ENCODE data around the gene ZNF497. TPM values are rescaled to one million over a fixed set of nuclear protein-coding genes. Genes with fewer than 3 reads are reported as not detected.

ZNF497 gene
- total and polyA plus RNA-seq, 2 donors = 0.94 to 1.3 TPM

DNA sequence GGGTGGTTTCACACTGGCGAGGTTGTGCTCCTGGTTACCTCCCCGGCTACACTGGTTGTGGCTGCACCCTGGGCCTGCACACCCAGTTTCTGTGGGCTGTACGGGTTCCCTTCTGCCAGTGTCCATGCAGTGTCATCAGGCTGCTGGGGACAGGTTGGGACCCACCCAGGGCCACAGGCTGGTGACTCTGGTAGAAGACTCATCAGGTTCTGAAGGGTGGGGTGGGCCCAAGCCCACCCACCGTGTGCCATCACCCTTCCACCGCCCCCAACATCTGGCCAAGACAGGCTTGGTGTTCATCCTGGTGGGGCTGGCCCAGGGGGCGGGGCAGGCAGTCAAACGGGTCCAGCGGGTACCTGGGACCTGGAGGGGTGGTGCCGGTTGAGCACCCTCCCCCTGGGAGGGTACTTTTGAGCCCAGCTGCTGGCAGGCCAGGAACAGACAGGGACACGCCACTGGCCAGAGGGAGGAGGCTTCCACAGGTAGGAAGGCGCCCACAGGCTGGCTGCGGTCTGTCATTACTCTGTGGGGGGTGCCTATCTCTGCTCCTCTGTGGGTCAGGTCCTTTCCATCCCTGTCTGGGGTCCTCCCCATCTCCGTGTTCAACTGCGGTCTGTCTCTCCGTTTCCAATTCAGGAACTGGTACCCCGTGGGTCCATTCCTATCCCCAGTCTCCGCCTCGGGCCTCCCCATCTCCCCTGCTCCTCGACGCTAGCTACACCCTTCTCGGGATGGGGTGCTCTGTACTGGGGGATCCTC lies 32.8 kb upstream of the ZNF497 start, which contains the start of gene RNF225:
TSS of gene RNF225 (plus strand) at position 437 of the 759 bp plus-strand sequence. CDS start 434 bp downstream, outside the sequence.
- Histone ChIP-seq H3K27ac (ENCODE audit: low read depth in 1 of 2, low read length in 1 of 2) (no peak within 1 kb of the TSS), H3K4me3 (ENCODE audit: low read length in 2 of 2) (peak within 1 kb of the TSS in 1 of 2 donors; percentile 16), H3K36me3 (ENCODE audit: control insufficient read depth in 2 of 2, insufficient read depth in 2 of 2, low read length in 1 of 2) (peaks cover 34 to 36% of the 10 kb centered on the region in 2 donors), H3K4me1 (ENCODE audit: control insufficient read depth in 2 of 2, insufficient read depth in 2 of 2, low read length in 2 of 2) (peaks cover under 1% of the 10 kb centered on the region in 2 donors), H3K27me3 (ENCODE audit: control insufficient read depth in 2 of 2, insufficient read depth in 1 of 2, low read length in 1 of 2) (peaks cover 27 to 37% of the 10 kb centered on the region in 2 donors), H3K9me3 (ENCODE audit: control insufficient read depth in 2 of 2, insufficient read depth in 1 of 2, low read length in 1 of 2) (no peaks in the 10 kb centered on the region)
- 65% methylated on average over 21 of the region's 21 CpGs for WGBS
- no peak for DNase-seq (ENCODE audit: low read depth in 6 of 9, low spot score in 9 of 9)

DNA sequence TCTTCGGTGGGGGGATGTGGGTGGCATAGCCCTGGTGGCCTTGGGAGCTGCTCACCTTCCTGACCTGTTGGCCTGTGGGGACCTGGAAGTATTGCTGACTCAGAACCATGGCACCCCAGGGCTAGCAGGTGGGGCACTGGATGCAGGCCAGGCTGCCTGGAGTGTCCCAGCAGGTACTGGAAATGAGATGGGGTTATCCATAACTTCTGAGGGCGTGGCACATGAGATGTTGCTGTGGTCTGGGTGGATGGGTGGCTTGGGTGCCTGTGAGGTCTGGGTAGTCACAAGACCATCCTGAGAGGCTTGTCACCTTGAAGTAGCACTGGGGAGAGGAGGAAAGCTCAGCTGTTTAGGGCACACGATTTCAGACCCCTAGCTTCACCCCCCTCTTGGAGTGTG lies 32.3 kb upstream of the ZNF497 start:
- 84% methylated on average over 3 of the region's 3 CpGs for WGBS
- Histone ChIP-seq H3K9me3 (ENCODE audit: control insufficient read depth in 2 of 2, insufficient read depth in 1 of 2, low read length in 1 of 2) (no peaks in the 10 kb centered on the region), H3K27ac (ENCODE audit: low read depth in 1 of 2, low read length in 1 of 2) (no peak overlapping the region), H3K27me3 (ENCODE audit: control insufficient read depth in 2 of 2, insufficient read depth in 1 of 2, low read length in 1 of 2) (peaks cover 27 to 37% of the 10 kb centered on the region in 2 donors), H3K36me3 (ENCODE audit: control insufficient read depth in 2 of 2, insufficient read depth in 2 of 2, low read length in 1 of 2) (peaks cover 34 to 36% of the 10 kb centered on the region in 2 donors), H3K4me1 (ENCODE audit: control insufficient read depth in 2 of 2, insufficient read depth in 2 of 2, low read length in 2 of 2) (no peaks in the 10 kb centered on the region), H3K4me3 (ENCODE audit: low read length in 2 of 2) (no peak overlapping the region)
- no peak for DNase-seq (ENCODE audit: low read depth in 6 of 9, low spot score in 9 of 9)

DNA sequence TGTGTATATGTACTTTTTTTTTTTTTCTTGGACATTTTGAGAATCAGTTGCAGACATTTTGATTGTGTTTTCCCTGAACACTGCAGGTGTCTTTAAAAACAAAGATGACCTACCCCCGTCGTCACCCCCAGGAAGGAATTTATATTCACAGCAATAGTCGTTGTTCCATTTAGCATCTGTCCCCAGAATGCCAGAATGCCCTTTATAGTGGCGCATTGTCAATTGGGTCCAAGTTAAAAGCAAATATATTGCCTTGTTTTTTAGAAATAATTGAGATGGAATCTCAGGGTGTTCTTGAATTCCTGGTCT lies 31.1 kb upstream of the ZNF497 start:
- DNase-seq (ENCODE audit: low read depth in 6 of 9, low spot score in 9 of 9) = no peak

DNA sequence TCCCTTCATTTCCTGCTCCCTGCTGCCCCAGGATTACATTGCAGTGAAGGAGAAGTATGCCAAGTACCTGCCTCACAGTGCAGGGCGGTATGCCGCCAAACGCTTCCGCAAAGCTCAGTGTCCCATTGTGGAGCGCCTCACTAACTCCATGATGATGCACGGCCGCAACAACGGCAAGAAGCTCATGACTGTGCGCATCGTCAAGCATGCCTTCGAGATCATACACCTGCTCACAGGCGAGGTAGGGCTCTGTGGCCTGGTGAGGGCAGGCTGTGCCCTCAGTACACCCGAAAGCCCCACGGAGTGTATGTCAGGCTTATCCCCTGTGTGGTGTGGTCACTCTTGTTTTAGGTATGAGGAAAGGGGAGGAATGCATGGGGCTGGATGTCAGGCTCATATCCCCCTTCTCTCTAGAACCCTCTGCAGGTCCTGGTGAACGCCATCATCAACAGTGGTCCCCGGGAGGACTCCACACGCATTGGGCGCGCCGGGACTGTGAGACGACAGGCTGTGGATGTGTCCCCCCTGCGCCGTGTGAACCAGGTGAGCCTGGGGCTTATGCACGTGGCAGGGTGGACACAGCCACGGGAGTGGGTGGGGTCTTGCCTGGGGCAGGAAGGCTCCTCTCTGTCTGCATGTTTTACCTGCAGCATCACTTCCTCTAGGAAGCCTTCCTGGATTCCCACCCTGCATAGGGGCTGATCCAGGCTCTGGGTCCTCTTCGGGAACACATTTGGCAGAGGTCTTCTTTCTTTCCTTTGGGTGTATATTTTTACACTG lies 30.6 kb upstream of the ZNF497 start:
- Histone ChIP-seq H3K27me3 (ENCODE audit: control insufficient read depth in 2 of 2, insufficient read depth in 1 of 2, low read length in 1 of 2) (peaks cover 27 to 30% of the 10 kb centered on the region in 2 donors), H3K4me3 (ENCODE audit: low read length in 2 of 2) (no peak overlapping the region), H3K9me3 (ENCODE audit: control insufficient read depth in 2 of 2, insufficient read depth in 1 of 2, low read length in 1 of 2) (no peaks in the 10 kb centered on the region), H3K36me3 (ENCODE audit: control insufficient read depth in 2 of 2, insufficient read depth in 2 of 2, low read length in 1 of 2) (peaks cover 37 to 48% of the 10 kb centered on the region in 2 donors), H3K4me1 (ENCODE audit: control insufficient read depth in 2 of 2, insufficient read depth in 2 of 2, low read length in 2 of 2) (peaks cover 2% of the 10 kb centered on the region in 2 donors), H3K27ac (ENCODE audit: low read depth in 1 of 2, low read length in 1 of 2) (no peak overlapping the region)
- DNase-seq (ENCODE audit: low read depth in 6 of 9, low spot score in 9 of 9) = no peak
- 97% methylated on average over 26 of the region's 26 CpGs for WGBS

More for the DNA sequence above, 31.1 kb upstream of the ZNF497 start:
- no peaks in the 10 kb centered on the region for H3K9me3 ChIP-seq (ENCODE audit: control insufficient read depth in 2 of 2, insufficient read depth in 1 of 2, low read length in 1 of 2)
- H3K36me3 ChIP-seq (ENCODE audit: control insufficient read depth in 2 of 2, insufficient read depth in 2 of 2, low read length in 1 of 2) = peaks cover 37 to 44% of the 10 kb centered on the region in 2 donors
- 97% methylated on average over 4 of the region's 4 CpGs for WGBS
- H3K4me3 ChIP-seq (ENCODE audit: low read length in 2 of 2) = no peak overlapping the region
- H3K27me3 ChIP-seq (ENCODE audit: control insufficient read depth in 2 of 2, insufficient read depth in 1 of 2, low read length in 1 of 2) = peaks cover 27 to 35% of the 10 kb centered on the region in 2 donors
- H3K4me1 ChIP-seq (ENCODE audit: control insufficient read depth in 2 of 2, insufficient read depth in 2 of 2, low read length in 2 of 2) = no peaks in the 10 kb centered on the region
- H3K27ac ChIP-seq (ENCODE audit: low read depth in 1 of 2, low read length in 1 of 2) = no peak overlapping the region

DNA sequence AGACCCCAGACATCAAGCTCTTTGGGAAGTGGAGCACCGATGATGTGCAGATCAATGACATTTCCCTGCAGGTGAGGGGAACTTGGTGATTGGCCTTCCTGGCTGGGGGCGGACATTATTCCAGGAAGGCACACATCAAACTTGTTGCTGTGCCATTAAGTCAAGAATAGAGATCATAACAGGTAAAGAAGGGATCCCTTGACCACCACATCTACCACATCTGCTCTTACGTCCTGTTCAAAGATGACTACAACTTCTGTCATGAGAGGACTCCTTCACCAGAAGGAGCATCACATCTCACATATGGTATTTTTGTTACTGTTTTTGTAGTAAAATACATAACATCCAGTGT lies 25.6 kb upstream of the ZNF497 start:
- 93% methylated on average over 3 of the region's 3 CpGs for WGBS
- H3K36me3 ChIP-seq (ENCODE audit: control insufficient read depth in 2 of 2, insufficient read depth in 2 of 2, low read length in 1 of 2) = peaks cover 13 to 29% of the 10 kb centered on the region in 2 donors
- no peak for DNase-seq (ENCODE audit: low read depth in 6 of 9, low spot score in 9 of 9)
- H3K27ac ChIP-seq (ENCODE audit: low read depth in 1 of 2, low read length in 1 of 2) = no peak overlapping the region
- H3K4me1 ChIP-seq (ENCODE audit: control insufficient read depth in 2 of 2, insufficient read depth in 2 of 2, low read length in 2 of 2) = peaks cover 17 to 23% of the 10 kb centered on the region in 2 donors
- no peaks in the 10 kb centered on the region for H3K9me3 ChIP-seq (ENCODE audit: control insufficient read depth in 2 of 2, insufficient read depth in 1 of 2, low read length in 1 of 2)
- peak overlapping the region; percentile 75 to 92 for H3K4me3 ChIP-seq (ENCODE audit: low read length in 2 of 2)
- H3K27me3 ChIP-seq (ENCODE audit: control insufficient read depth in 2 of 2, insufficient read depth in 1 of 2, low read length in 1 of 2) = no peaks in the 10 kb centered on the region

DNA sequence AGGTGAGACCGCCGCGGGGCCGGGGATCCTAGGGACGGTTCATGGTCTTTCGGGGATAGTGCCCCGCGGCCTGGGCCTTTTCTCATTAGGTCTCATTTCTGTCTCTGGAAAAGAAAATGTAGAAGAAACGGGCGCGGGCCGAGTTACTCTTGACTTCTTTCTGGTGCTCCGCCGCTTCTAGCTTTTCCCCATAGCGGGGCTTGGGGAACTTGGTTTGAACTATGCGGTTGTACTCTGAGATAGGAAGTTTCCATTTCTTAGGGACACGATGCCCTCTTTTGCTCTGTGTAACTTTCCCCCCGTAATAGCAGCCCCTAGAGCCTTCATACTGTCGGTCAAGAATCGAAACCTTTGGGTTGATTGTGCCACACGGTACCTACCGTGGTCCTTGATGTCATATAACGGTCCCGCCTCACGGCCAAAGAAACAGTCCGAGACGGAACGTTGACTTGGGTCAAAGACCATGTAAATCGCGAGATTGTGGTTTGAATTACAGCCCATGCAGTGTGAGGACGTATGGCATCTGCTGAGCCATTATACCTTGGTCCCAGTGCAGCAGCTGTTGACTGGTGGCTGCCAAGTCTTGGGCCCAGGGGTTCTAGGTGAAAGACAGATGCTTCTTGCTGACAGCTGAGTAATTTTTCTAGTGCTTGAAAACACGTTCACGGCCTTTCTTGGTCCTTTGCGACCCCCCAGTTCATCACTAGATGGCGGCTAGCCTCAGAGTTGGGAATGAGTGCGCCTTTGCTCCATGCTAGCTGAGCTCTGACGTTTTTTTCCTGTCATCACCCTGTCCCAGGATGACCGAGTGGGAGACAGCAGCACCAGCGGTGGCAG lies 25.0 kb upstream of the ZNF497 start:
- no peak for DNase-seq (ENCODE audit: low read depth in 6 of 9, low spot score in 9 of 9)
- Histone ChIP-seq H3K36me3 (ENCODE audit: control insufficient read depth in 2 of 2, insufficient read depth in 2 of 2, low read length in 1 of 2) (peaks cover 7 to 23% of the 10 kb centered on the region in 2 donors), H3K9me3 (ENCODE audit: control insufficient read depth in 2 of 2, insufficient read depth in 1 of 2, low read length in 1 of 2) (no peaks in the 10 kb centered on the region), H3K4me3 (ENCODE audit: low read length in 2 of 2) (peak overlapping the region; percentile 75 to 92), H3K4me1 (ENCODE audit: control insufficient read depth in 2 of 2, insufficient read depth in 2 of 2, low read length in 2 of 2) (peaks cover 17 to 23% of the 10 kb centered on the region in 2 donors), H3K27me3 (ENCODE audit: control insufficient read depth in 2 of 2, insufficient read depth in 1 of 2, low read length in 1 of 2) (no peaks in the 10 kb centered on the region), H3K27ac (ENCODE audit: low read depth in 1 of 2, low read length in 1 of 2) (peak overlapping the region; percentile 56 to 94)
- 10% methylated on average over 39 of the region's 39 CpGs for WGBS

DNA sequence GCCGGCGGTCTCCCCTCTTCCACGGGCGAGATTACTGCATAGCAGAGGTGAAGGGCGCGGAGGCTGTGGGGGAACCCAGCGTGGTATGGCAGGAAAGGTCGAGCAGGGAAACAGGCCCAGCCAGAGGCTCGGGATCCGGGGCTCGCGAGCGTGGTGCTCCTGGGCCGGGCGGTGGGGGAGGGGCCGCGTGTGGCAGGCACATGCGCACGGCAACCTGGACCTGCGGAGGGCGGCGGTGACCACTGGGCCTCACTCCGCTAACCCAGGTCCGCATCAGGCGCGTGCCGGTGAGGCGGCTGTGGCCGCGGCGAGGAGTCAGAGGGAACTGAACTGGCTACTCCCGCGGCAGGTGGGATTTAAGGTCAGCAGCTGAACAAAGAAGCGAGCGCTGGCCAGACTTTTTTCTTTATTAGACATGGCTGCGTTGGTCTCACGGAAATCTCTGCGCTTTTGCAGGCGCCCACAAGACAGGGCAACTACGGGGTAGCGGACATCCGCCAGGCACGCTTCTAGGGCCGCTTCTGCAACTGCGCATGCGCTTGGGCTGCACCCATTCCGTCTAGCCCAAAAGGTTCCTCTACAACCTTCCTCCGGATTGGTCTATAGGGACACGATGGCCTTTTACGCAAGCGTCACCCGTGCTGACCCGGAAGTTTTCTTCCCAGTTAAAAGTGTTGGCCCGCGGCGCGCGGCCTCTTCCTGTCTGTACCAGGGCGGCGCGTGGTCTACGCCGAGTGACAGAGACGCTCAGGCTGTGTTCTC lies 24.2 kb upstream of the ZNF497 start, which contains the start of gene RPS5:
TSS of gene RPS5 (plus strand) at position 694 of the 762 bp plus-strand sequence. CDS start 869 bp downstream, outside the sequence.
- Histone ChIP-seq H3K36me3 (ENCODE audit: control insufficient read depth in 2 of 2, insufficient read depth in 2 of 2, low read length in 1 of 2) (peaks cover 3 to 22% of the 10 kb centered on the region in 2 donors), H3K27me3 (ENCODE audit: control insufficient read depth in 2 of 2, insufficient read depth in 1 of 2, low read length in 1 of 2) (no peaks in the 10 kb centered on the region), H3K9me3 (ENCODE audit: control insufficient read depth in 2 of 2, insufficient read depth in 1 of 2, low read length in 1 of 2) (no peaks in the 10 kb centered on the region), H3K4me3 (ENCODE audit: low read length in 2 of 2) (peak within 1 kb of the TSS; percentile 75 to 92), H3K4me1 (ENCODE audit: control insufficient read depth in 2 of 2, insufficient read depth in 2 of 2, low read length in 2 of 2) (peaks cover 23 to 30% of the 10 kb centered on the region in 2 donors), H3K27ac (ENCODE audit: low read depth in 1 of 2, low read length in 1 of 2) (peak within 1 kb of the TSS; percentile 94 to 97)
- DNase-seq (ENCODE audit: low read depth in 6 of 9, low spot score in 9 of 9) = peak; percentile 95 to 99 (median 97)
- WGBS = under 1% methylated on average over 64 of the region's 64 CpGs

DNA sequence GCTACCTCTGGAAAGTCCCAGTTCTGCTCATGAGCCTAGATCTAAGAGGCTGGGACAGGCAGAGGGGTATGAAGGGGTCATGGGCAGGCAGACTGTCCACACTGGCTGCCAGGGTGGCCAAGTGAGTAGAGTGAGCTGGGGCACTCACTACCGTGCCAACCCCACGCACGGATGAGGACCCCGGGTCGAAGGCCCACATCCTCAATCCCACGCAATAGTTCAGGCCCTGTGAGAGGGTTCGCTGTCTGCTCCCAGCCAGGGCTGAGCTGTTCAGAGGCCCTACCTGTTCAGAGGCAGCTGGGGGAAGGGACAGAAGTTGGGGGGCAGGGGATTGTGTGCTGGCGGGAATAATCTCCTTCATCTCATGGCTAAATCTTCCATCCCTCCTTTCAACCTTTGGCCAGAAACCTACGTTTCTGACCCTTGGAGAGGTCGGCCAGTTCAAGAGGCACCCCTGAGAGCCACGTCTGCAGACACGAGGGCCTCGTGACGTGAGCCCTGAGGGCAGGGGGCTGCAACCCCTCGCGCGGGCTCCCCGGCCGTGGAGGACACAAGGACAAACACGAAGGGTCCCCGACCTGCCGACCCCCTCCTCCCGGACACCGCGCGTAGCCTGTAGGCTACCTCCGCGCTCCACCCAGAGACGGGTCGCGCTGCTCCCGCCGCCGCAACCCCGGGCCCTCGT lies 23.5 kb upstream of the ZNF497 start:
- peak overlapping the region; percentile 94 to 97 for H3K27ac ChIP-seq (ENCODE audit: low read depth in 1 of 2, low read length in 1 of 2)
- no peaks in the 10 kb centered on the region for H3K27me3 ChIP-seq (ENCODE audit: control insufficient read depth in 2 of 2, insufficient read depth in 1 of 2, low read length in 1 of 2)
- H3K9me3 ChIP-seq (ENCODE audit: control insufficient read depth in 2 of 2, insufficient read depth in 1 of 2, low read length in 1 of 2) = no peaks in the 10 kb centered on the region
- DNase-seq (ENCODE audit: low read depth in 6 of 9, low spot score in 9 of 9) = peak in 1 of 9 donors; percentile 41
- peaks cover 27 to 37% of the 10 kb centered on the region in 2 donors for H3K4me1 ChIP-seq (ENCODE audit: control insufficient read depth in 2 of 2, insufficient read depth in 2 of 2, low read length in 2 of 2)
- H3K36me3 ChIP-seq (ENCODE audit: control insufficient read depth in 2 of 2, insufficient read depth in 2 of 2, low read length in 1 of 2) = peaks cover 3 to 21% of the 10 kb centered on the region in 2 donors
- whole genome bisulfite sequencing = 19% methylated on average over 36 of the region's 36 CpGs
- peak overlapping the region; percentile 75 to 92 for H3K4me3 ChIP-seq (ENCODE audit: low read length in 2 of 2)

Measured in thymus (tissue), 11 donors.